ENCODE data around the gene MED22.

The MED22 gene

DNA sequence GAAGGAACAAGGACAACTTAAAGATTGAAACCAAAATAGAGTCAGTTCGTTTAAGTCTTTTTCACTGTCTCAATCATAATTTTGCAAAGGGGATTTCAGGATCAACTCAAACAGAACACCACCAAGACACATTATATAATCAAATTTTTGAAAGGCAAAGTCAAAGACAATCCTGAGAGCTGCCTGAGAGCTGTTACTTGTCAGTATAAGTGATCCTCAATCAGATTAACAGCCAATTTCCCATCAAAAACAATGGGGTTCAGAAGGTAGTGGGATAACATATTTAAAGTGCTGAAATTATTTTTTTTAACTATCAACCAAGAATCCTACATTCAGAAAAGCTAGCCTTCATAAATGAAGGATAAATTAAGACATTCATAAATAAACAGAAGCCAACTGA lies 53.7 kb downstream of the MED22 start:
- TF ChIP-seq, protein P1, sequence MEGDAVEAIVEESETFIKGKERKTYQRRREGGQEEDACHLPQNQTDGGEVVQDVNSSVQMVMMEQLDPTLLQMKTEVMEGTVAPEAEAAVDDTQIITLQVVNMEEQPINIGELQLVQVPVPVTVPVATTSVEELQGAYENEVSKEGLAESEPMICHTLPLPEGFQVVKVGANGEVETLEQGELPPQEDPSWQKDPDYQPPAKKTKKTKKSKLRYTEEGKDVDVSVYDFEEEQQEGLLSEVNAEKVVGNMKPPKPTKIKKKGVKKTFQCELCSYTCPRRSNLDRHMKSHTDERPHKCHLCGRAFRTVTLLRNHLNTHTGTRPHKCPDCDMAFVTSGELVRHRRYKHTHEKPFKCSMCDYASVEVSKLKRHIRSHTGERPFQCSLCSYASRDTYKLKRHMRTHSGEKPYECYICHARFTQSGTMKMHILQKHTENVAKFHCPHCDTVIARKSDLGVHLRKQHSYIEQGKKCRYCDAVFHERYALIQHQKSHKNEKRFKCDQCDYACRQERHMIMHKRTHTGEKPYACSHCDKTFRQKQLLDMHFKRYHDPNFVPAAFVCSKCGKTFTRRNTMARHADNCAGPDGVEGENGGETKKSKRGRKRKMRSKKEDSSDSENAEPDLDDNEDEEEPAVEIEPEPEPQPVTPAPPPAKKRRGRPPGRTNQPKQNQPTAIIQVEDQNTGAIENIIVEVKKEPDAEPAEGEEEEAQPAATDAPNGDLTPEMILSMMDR (conservative IDR thresholded peaks at IDR 0.05; ENCODE audit: low read depth, low read length) = no peak
- H3K4me3 ChIP-seq (ENCODE audit: low read depth, low read length) = no peak overlapping the region
- no peak for DNase-seq (ENCODE audit: low read depth)

DNA sequence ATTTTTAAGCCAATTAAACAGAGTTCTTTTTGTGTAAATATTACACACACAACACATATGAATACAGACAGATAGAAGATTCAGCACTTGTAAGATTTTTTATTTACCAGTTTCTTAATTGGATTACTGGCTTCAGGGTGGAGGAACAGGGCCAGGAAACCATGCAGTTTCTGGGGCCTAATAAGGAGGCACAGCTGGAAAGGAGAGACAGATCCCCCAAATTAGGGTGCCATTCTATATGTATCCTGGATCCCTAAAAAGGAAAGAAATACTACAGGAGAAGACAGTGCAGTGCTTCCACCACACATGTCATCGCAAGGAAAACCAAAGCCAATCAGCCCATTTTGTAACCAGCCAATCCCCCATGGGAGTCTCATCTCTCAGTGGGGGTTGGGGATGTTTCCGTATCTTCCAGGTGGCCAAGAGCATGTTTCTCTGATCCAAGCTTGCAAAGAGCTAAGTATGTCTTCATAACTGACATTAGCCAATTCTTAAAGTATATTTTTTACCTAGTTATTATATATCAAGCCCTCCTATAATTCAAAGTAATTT lies 57.1 kb downstream of the MED22 start:
- no peak overlapping the region for H3K4me3 ChIP-seq (ENCODE audit: low read depth, low read length)
- DNase-seq (ENCODE audit: low read depth) = no peak
- TF ChIP-seq, protein P1 (conservative IDR thresholded peaks at IDR 0.05; ENCODE audit: low read depth, low read length) = no peak

Data from choroid plexus epithelial cell (primary cell).